GM23338 (cell line): Measurements from ENCODE around the gene TM9SF2. TPM values are rescaled to one million over a fixed set of nuclear protein-coding genes. Genes with fewer than 3 reads are reported as not detected.

Experiments
- ATAC-seq: fragments of 200-7000 bp; cut with Tn5 transposase; 3 replicates; pipeline ENCODE4 v1.9.1; 2020
- DNase-seq: peaks from one replicate; pipeline ENCODE4 v3.0.0-alpha.2; 2015; ENCODE audit warnings: low spot score
- H2AFZ ChIP-seq: fragments of 200-600 bp; sonication (generic); 2 replicates; pipeline ENCODE4 v1.8.0; 2016; ENCODE audit warnings: antibody characterized with exemption, mild to moderate bottlenecking, moderate library complexity
- H3F3A ChIP-seq: fragments of 200-600 bp; sonication (generic); replicated peaks from 2 replicates; pipeline ENCODE4 v1.8.0; 2017; ENCODE audit warnings: antibody characterized with exemption, mixed run types, low read depth
- H3K27ac ChIP-seq: fragments of 200-600 bp; sonication (generic); 2 replicates; pipeline ENCODE4 v1.6.1; 2016; ENCODE audit warnings: low read depth
- H3K27me3 ChIP-seq: fragments of 200-600 bp; sonication (generic); 2 replicates; pipeline ENCODE4 v1.8.0; 2016; ENCODE audit warnings: mild to moderate bottlenecking, mixed run types, moderate library complexity; ENCODE audit not compliant: insufficient read depth
- H3K36me3 ChIP-seq: fragments of 200-600 bp; sonication (generic); 2 replicates; pipeline ENCODE4 v1.8.0; 2016; ENCODE audit warnings: mild to moderate bottlenecking; ENCODE audit not compliant: insufficient read depth
- H3K4me1 ChIP-seq: fragments of 200-600 bp; sonication (generic); 2 replicates; pipeline ENCODE4 v1.8.0; 2016; ENCODE audit warnings: mild to moderate bottlenecking, moderate library complexity; ENCODE audit not compliant: insufficient read depth
- H3K4me2 ChIP-seq: fragments of 200-600 bp; sonication (generic); 2 replicates; pipeline ENCODE4 v1.7.1; 2017; ENCODE audit warnings: mixed run types
- H3K4me3 ChIP-seq: fragments of 200-600 bp; sonication (generic); 2 replicates; pipeline ENCODE4 v1.6.1; 2016; ENCODE audit warnings: mixed run types
- H3K79me2 ChIP-seq: fragments of 200-600 bp; sonication (generic); replicated peaks from 2 replicates; pipeline ENCODE4 v1.8.0; 2017; ENCODE audit warnings: mild to moderate bottlenecking; ENCODE audit not compliant: insufficient read depth
- H3K9me2 ChIP-seq: fragments of 200-600 bp; sonication (generic); 2 replicates; pipeline ENCODE4 v1.8.0; 2017; ENCODE audit not compliant: insufficient read depth
- H4K20me1 ChIP-seq: fragments of 200-600 bp; sonication (generic); replicated peaks from 2 replicates; pipeline ENCODE4 v1.8.0; 2017; ENCODE audit warnings: mild to moderate bottlenecking; ENCODE audit not compliant: insufficient read depth
- H3K27ac Mint-ChIP-seq: 2 replicates; pipeline ENCODE4 v1.8.0; 2020; ENCODE audit warnings: inconsistent platforms, mild to moderate bottlenecking, moderate library complexity, mixed read lengths
- H3K27me3 Mint-ChIP-seq: 3 replicates; pipeline ENCODE4 v1.8.0; 2022; ENCODE audit warnings: low read depth, mild to moderate bottlenecking, moderate library complexity, mixed read lengths, inconsistent platforms; ENCODE audit not compliant: insufficient read depth, poor library complexity
- H3K36me3 Mint-ChIP-seq: 3 replicates; pipeline ENCODE4 v1.8.0; 2021; ENCODE audit warnings: low read depth, mild to moderate bottlenecking, inconsistent platforms, moderate library complexity, mixed read lengths
- H3K4me1 Mint-ChIP-seq: 3 replicates; pipeline ENCODE4 v1.8.0; 2020; ENCODE audit warnings: mild to moderate bottlenecking, inconsistent platforms, mixed read lengths
- H3K4me3 Mint-ChIP-seq: 3 replicates; pipeline ENCODE4 v1.8.0; 2021; ENCODE audit warnings: moderate library complexity, mild to moderate bottlenecking, inconsistent platforms, mixed read lengths
- H3K9me3 Mint-ChIP-seq: 3 replicates; pipeline ENCODE4 v1.8.0; 2020; ENCODE audit warnings: moderate library complexity, mild to moderate bottlenecking, inconsistent platforms, mixed read lengths
- CREB1 ChIP-seq: fragments of 250-450 bp; sonication (Bioruptor Pico); IDR thresholded peaks from 2 replicates; pipeline ENCODE4 v1.5.0; 2020; ENCODE audit warnings: low read depth, mild to moderate bottlenecking, moderate library complexity
- EZH2 ChIP-seq: fragments of 200-600 bp; sonication (generic); IDR thresholded peaks from one replicate; pipeline ENCODE4 v1.8.0; 2017; ENCODE audit warnings: antibody characterized with exemption, mild to moderate bottlenecking, low read depth; ENCODE audit not compliant: unreplicated experiment
- EZH2phosphoT487 ChIP-seq: fragments of 200-600 bp; sonication (generic); IDR thresholded peaks from one replicate; pipeline ENCODE4 v1.8.1; 2018; ENCODE audit warnings: antibody characterized with exemption; ENCODE audit not compliant: unreplicated experiment
- JUNB ChIP-seq: IDR thresholded peaks from one replicate; pipeline ENCODE4 v1.6.1; 2016; ENCODE audit warnings: antibody characterized with exemption; ENCODE audit not compliant: unreplicated experiment
- NANOG ChIP-seq: IDR thresholded peaks from 2 replicates; pipeline ENCODE4 v1.6.1; 2016; ENCODE audit warnings: antibody characterized with exemption, borderline replicate concordance
- POLR2AphosphoS5 ChIP-seq: IDR thresholded peaks from 2 replicates; pipeline ENCODE4 v1.6.1; 2016; ENCODE audit warnings: antibody characterized with exemption, low read depth
- STAT1 ChIP-seq: IDR thresholded peaks from one replicate; pipeline ENCODE4 v1.6.1; 2016; ENCODE audit warnings: antibody characterized with exemption; ENCODE audit not compliant: unreplicated experiment
- ZNF114 ChIP-seq: fragments of 250-450 bp; sonication (Bioruptor Pico); IDR thresholded peaks from 2 replicates; pipeline ENCODE4 v1.5.0; 2020; ENCODE audit warnings: mild to moderate bottlenecking, moderate library complexity
- ZNF331 ChIP-seq: fragments of 250-450 bp; sonication (Bioruptor Pico); IDR thresholded peaks from 2 replicates; pipeline ENCODE4 v1.5.0; 2020; ENCODE audit warnings: low read depth, mild to moderate bottlenecking, moderate library complexity
- polyA plus RNA-seq: library from polyadenylated mRNA; unstranded; fragments of >200 nt; fragmentation: Nextera tagmentation; extraction: Ambion mirVana; gene quantifications from 2 replicates; pipeline ENCODE4 v1.2.1, GENCODE V29; 2016
- total RNA-seq: library from RNA; depleted of rRNA; stranded (reverse); fragments of >200 nt; shearing (Covaris generic); gene quantifications from 2 replicates; pipeline ENCODE4 v1.2.3, GENCODE V29; 2014
- TF ChIP-seq, protein P1 (sequence below), 2 experiments: fragments of 200-600 bp in 1 of 2; sonication (generic) in 1 of 2; conservative IDR thresholded peaks; 2 replicates each; pipeline versions ENCODE4 v1.5.1 to v1.6.1; 2016 to 2017; ENCODE audit warnings: antibody characterized with exemption in 2 of 2, low read depth in 2 of 2, mild to moderate bottlenecking in 2 of 2, moderate library complexity in 1 of 2
- TF ChIP-seq, protein P2 (sequence below): IDR thresholded peaks from 2 replicates; pipeline ENCODE4 v1.6.1; 2016; ENCODE audit warnings: antibody characterized with exemption
- TF ChIP-seq, protein P3 (sequence below): IDR thresholded peaks from one replicate; pipeline ENCODE4 v1.6.1; 2018; ENCODE audit warnings: antibody characterized with exemption; ENCODE audit not compliant: unreplicated experiment
- TF ChIP-seq, protein P4 (sequence below): fragments of 250-450 bp; sonication (Bioruptor Pico); IDR thresholded peaks from 2 replicates; pipeline ENCODE4 v1.5.0; 2020; ENCODE audit warnings: mild to moderate bottlenecking, moderate library complexity

The TM9SF2 gene
- total and polyA plus RNA-seq, 2 experiments from 2014 or later = 50.5 to 115 TPM

DNA sequence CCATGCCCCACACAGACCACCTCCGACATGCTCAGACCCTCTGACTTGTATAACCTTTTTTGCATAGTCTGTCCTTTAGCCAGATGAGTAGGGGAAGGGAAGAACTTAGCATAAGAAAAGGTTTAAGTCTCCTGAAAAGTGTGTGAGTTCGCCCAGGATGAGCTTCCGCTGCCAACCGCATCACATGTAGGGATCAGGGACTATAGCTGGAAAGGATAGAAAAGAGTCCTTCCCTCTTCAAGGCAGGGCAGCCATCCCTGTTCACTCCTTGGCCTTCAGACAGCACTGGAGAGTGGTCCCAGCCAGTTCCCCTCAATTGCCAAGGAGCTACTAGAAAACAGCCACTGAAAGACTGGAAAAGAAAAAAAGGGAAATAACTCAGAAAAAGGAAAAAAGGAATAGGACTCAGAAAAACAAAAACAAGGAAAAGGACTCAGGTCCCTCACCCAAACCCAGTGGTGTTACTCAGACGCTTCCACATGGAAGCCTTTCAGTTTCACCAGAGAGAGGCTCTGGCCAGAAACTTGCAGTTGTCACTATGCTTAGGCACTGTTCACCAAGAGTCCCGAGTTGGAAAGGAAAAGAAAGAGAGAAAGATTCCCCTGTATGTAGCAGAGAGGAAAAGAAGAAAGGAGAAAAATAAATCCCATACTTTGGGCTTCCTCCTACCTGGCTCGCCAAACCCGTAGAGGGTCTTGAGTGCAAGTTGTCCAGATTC is 5.6 kb upstream of the TM9SF2 start:
- no peaks in the 10 kb centered on the region for H4K20me1 ChIP-seq
- DNase-seq (no peak), ATAC-seq (no peak)
- H3K9me3 Mint-ChIP-seq = peaks cover 37% of the 10 kb centered on the region
- H3K27ac ChIP-seq = no peak overlapping the region; the same call in 1 of the 2 replicates
- no peak overlapping the region; the same call in 2 of the 3 replicates for H3K4me3 Mint-ChIP-seq
- H3K9me2 ChIP-seq = peaks cover 16% of the 10 kb centered on the region
- H3K79me2 ChIP-seq = 0 out of 2 replicates have a peak, but pooled peaks cover 3% of the 10 kb centered on the region
- TF ChIP-seq, protein P1, sequence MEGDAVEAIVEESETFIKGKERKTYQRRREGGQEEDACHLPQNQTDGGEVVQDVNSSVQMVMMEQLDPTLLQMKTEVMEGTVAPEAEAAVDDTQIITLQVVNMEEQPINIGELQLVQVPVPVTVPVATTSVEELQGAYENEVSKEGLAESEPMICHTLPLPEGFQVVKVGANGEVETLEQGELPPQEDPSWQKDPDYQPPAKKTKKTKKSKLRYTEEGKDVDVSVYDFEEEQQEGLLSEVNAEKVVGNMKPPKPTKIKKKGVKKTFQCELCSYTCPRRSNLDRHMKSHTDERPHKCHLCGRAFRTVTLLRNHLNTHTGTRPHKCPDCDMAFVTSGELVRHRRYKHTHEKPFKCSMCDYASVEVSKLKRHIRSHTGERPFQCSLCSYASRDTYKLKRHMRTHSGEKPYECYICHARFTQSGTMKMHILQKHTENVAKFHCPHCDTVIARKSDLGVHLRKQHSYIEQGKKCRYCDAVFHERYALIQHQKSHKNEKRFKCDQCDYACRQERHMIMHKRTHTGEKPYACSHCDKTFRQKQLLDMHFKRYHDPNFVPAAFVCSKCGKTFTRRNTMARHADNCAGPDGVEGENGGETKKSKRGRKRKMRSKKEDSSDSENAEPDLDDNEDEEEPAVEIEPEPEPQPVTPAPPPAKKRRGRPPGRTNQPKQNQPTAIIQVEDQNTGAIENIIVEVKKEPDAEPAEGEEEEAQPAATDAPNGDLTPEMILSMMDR (conservative IDR thresholded peaks at IDR 0.05; ENCODE audit: low read depth in 2 of 2) = no peak
- TF ChIP-seq NANOG (no peak), ZNF114 (no peak), ZNF331 (CRISPR knock-in tag) (no peak), STAT1 (no peak), EZH2 (no peak), CREB1 (CRISPR knock-in tag) (no peak), EZH2phosphoT487 (no peak), POLR2AphosphoS5 (no peak), JUNB (no peak)
- TF ChIP-seq, protein P2, sequence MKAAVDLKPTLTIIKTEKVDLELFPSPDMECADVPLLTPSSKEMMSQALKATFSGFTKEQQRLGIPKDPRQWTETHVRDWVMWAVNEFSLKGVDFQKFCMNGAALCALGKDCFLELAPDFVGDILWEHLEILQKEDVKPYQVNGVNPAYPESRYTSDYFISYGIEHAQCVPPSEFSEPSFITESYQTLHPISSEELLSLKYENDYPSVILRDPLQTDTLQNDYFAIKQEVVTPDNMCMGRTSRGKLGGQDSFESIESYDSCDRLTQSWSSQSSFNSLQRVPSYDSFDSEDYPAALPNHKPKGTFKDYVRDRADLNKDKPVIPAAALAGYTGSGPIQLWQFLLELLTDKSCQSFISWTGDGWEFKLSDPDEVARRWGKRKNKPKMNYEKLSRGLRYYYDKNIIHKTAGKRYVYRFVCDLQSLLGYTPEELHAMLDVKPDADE = no peak
- TF ChIP-seq, protein P3, sequence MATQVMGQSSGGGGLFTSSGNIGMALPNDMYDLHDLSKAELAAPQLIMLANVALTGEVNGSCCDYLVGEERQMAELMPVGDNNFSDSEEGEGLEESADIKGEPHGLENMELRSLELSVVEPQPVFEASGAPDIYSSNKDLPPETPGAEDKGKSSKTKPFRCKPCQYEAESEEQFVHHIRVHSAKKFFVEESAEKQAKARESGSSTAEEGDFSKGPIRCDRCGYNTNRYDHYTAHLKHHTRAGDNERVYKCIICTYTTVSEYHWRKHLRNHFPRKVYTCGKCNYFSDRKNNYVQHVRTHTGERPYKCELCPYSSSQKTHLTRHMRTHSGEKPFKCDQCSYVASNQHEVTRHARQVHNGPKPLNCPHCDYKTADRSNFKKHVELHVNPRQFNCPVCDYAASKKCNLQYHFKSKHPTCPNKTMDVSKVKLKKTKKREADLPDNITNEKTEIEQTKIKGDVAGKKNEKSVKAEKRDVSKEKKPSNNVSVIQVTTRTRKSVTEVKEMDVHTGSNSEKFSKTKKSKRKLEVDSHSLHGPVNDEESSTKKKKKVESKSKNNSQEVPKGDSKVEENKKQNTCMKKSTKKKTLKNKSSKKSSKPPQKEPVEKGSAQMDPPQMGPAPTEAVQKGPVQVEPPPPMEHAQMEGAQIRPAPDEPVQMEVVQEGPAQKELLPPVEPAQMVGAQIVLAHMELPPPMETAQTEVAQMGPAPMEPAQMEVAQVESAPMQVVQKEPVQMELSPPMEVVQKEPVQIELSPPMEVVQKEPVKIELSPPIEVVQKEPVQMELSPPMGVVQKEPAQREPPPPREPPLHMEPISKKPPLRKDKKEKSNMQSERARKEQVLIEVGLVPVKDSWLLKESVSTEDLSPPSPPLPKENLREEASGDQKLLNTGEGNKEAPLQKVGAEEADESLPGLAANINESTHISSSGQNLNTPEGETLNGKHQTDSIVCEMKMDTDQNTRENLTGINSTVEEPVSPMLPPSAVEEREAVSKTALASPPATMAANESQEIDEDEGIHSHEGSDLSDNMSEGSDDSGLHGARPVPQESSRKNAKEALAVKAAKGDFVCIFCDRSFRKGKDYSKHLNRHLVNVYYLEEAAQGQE = no peak
- TF ChIP-seq, protein P4, sequence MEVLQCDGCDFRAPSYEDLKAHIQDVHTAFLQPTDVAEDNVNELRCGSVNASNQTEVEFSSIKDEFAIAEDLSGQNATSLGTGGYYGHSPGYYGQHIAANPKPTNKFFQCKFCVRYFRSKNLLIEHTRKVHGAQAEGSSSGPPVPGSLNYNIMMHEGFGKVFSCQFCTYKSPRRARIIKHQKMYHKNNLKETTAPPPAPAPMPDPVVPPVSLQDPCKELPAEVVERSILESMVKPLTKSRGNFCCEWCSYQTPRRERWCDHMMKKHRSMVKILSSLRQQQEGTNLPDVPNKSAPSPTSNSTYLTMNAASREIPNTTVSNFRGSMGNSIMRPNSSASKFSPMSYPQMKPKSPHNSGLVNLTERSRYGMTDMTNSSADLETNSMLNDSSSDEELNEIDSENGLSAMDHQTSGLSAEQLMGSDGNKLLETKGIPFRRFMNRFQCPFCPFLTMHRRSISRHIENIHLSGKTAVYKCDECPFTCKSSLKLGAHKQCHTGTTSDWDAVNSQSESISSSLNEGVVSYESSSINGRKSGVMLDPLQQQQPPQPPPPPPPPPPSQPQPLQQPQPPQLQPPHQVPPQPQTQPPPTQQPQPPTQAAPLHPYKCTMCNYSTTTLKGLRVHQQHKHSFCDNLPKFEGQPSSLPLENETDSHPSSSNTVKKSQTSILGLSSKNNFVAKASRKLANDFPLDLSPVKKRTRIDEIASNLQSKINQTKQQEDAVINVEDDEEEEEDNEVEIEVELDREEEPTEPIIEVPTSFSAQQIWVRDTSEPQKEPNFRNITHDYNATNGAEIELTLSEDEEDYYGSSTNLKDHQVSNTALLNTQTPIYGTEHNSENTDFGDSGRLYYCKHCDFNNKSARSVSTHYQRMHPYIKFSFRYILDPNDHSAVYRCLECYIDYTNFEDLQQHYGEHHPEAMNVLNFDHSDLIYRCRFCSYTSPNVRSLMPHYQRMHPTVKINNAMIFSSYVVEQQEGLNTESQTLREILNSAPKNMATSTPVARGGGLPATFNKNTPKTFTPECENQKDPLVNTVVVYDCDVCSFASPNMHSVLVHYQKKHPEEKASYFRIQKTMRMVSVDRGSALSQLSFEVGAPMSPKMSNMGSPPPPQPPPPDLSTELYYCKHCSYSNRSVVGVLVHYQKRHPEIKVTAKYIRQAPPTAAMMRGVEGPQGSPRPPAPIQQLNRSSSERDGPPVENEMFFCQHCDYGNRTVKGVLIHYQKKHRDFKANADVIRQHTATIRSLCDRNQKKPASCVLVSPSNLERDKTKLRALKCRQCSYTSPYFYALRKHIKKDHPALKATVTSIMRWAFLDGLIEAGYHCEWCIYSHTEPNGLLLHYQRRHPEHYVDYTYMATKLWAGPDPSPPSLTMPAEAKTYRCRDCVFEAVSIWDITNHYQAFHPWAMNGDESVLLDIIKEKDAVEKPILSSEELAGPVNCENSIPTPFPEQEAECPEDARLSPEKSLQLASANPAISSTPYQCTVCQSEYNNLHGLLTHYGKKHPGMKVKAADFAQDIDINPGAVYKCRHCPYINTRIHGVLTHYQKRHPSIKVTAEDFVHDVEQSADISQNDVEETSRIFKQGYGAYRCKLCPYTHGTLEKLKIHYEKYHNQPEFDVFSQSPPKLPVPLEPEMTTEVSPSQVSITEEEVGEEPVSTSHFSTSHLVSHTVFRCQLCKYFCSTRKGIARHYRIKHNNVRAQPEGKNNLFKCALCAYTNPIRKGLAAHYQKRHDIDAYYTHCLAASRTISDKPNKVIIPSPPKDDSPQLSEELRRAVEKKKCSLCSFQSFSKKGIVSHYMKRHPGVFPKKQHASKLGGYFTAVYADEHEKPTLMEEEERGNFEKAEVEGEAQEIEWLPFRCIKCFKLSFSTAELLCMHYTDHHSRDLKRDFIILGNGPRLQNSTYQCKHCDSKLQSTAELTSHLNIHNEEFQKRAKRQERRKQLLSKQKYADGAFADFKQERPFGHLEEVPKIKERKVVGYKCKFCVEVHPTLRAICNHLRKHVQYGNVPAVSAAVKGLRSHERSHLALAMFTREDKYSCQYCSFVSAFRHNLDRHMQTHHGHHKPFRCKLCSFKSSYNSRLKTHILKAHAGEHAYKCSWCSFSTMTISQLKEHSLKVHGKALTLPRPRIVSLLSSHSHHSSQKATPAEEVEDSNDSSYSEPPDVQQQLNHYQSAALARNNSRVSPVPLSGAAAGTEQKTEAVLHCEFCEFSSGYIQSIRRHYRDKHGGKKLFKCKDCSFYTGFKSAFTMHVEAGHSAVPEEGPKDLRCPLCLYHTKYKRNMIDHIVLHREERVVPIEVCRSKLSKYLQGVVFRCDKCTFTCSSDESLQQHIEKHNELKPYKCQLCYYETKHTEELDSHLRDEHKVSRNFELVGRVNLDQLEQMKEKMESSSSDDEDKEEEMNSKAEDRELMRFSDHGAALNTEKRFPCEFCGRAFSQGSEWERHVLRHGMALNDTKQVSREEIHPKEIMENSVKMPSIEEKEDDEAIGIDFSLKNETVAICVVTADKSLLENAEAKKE (CRISPR knock-in tag) = no peak
- H3K4me3 ChIP-seq = no peak overlapping the region
- peaks cover 30% of the 10 kb centered on the region for H3K4me1 Mint-ChIP-seq
- no peaks in the 10 kb centered on the region for H3K36me3 ChIP-seq
- H3K4me1 ChIP-seq = peaks cover 3% of the 10 kb centered on the region
- no peak overlapping the region for H3K27ac Mint-ChIP-seq
- no peaks in the 10 kb centered on the region for H3K27me3 ChIP-seq
- H3K27me3 Mint-ChIP-seq = peaks cover 16% of the 10 kb centered on the region
- H3K4me2 ChIP-seq = no peak overlapping the region
- H2AFZ ChIP-seq = peak overlapping the region; percentile 64
- peaks cover 13% of the 10 kb centered on the region; the same call in 2 of the 3 replicates for H3K36me3 Mint-ChIP-seq
- H3F3A ChIP-seq = peaks cover 10% of the 10 kb centered on the region
